Osteoblast (primary cell): ENCODE data around the gene XXYLT1. TPM values are rescaled to one million over a fixed set of nuclear protein-coding genes. Genes with fewer than 3 reads are reported as not detected.

Source experiments
- DNase-seq: peaks from one replicate; pipeline ENCODE4 v3.0.0; 2011; ENCODE audit warnings: low spot score, mixed read lengths; ENCODE audit not compliant: insufficient read length; ENCODE audit errors: missing footprints
- H2AFZ ChIP-seq: 2 replicates; pipeline ENCODE4 v1.6.0; 2011; ENCODE audit warnings: mild to moderate bottlenecking, low read length
- H3K27ac ChIP-seq: 2 replicates; pipeline ENCODE4 v1.5.1; 2011; ENCODE audit warnings: mild to moderate bottlenecking, low read depth, low read length, moderate library complexity
- H3K27me3 ChIP-seq: 2 replicates; pipeline ENCODE4 v1.6.0; 2012; ENCODE audit warnings: mild to moderate bottlenecking, control low read depth, inconsistent platforms, low read length, moderate library complexity; ENCODE audit not compliant: insufficient read depth
- H3K36me3 ChIP-seq: 2 replicates; pipeline ENCODE4 v1.5.1; 2011; ENCODE audit warnings: mild to moderate bottlenecking, low read length, control low read depth, moderate library complexity; ENCODE audit not compliant: insufficient read depth
- H3K4me1 ChIP-seq: 2 replicates; pipeline ENCODE4 v1.5.1; 2011; ENCODE audit warnings: mild to moderate bottlenecking, low read length, control low read depth, moderate library complexity; ENCODE audit not compliant: insufficient read depth
- H3K4me2 ChIP-seq: 2 replicates; pipeline ENCODE4 v1.6.0; 2011; ENCODE audit warnings: mild to moderate bottlenecking, low read length; ENCODE audit not compliant: insufficient read depth
- H3K4me3 ChIP-seq: fragments of 200-600 bp; sonication (generic); 3 replicates; pipeline ENCODE4 v1.5.1; 2012; ENCODE audit warnings: mild to moderate bottlenecking, low read length, inconsistent platforms; ENCODE audit not compliant: insufficient read depth
- H3K79me2 ChIP-seq: 2 replicates; pipeline ENCODE4 v1.6.0; 2012; ENCODE audit warnings: mild to moderate bottlenecking, low read length, control low read depth, inconsistent platforms; ENCODE audit not compliant: insufficient read depth
- H3K9me3 ChIP-seq: 2 replicates; pipeline ENCODE4 v1.5.1; 2011; ENCODE audit warnings: low read depth, low read length, control low read depth
- H4K20me1 ChIP-seq: 2 replicates; pipeline ENCODE4 v1.6.0; 2012; ENCODE audit warnings: mild to moderate bottlenecking, low read length, control low read depth; ENCODE audit not compliant: insufficient read depth
- total RNA-seq: library from RNA; depleted of rRNA; stranded (reverse); fragments of >200 nt; gene quantifications from 2 replicates; pipeline ENCODE4 v1.2.3, GENCODE V29; 2012
- TF ChIP-seq, protein P1 (sequence below): IDR thresholded peaks from 2 replicates; pipeline ENCODE4 v1.5.1; 2011; ENCODE audit warnings: mild to moderate bottlenecking, low read depth, low read length, moderate library complexity; ENCODE audit errors: extremely low read depth

XXYLT1 gene
- total RNA-seq, 1 donor: 28.2 TPM

DNA sequence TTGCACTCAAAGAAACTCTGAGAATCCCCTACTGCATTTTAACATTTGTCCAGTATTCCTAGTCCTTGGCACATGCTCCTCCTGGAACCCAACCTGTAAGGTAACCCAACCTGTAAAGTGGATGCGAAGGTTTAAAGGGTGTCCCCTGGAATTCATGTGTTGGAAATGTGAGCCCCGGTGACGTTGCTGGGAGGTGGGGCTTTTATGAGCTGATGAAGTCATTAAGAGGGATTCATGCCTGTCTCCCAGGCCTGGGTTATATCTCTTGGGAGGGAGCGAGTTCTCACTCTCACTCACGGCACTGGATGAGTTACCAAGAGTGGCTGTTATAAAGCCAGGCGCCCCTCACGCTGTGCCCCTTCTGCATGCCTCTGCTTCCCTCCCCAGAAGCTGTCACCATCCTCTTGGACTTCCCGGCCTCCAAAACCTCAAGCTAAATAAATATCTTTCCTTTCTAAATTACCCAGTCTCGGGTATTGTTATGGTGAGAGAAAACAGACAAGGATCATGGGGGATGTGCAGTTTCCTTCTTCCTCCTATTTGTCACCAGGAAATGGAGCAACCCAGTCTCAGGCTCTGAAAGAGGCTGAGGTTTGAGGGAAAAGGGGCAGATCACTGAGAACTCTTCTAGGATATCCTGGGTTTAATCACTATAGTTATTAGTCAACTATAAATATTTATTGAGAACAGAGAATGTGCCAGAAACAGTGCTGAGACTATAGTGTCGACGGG lies 7.6 kb downstream of the XXYLT1 start:
- no peaks in the 10 kb centered on the region for H3K9me3 ChIP-seq
- H3K4me3 ChIP-seq: no peak overlapping the region
- H2AFZ ChIP-seq: no peak overlapping the region
- peak overlapping the region; percentile 28 for H3K27ac ChIP-seq
- H3K4me2 ChIP-seq: no peak overlapping the region
- H3K4me1 ChIP-seq: peaks cover 13% of the 10 kb centered on the region
- H4K20me1 ChIP-seq: no peaks in the 10 kb centered on the region
- H3K79me2 ChIP-seq: peaks cover 38% of the 10 kb centered on the region
- TF ChIP-seq, protein P1, sequence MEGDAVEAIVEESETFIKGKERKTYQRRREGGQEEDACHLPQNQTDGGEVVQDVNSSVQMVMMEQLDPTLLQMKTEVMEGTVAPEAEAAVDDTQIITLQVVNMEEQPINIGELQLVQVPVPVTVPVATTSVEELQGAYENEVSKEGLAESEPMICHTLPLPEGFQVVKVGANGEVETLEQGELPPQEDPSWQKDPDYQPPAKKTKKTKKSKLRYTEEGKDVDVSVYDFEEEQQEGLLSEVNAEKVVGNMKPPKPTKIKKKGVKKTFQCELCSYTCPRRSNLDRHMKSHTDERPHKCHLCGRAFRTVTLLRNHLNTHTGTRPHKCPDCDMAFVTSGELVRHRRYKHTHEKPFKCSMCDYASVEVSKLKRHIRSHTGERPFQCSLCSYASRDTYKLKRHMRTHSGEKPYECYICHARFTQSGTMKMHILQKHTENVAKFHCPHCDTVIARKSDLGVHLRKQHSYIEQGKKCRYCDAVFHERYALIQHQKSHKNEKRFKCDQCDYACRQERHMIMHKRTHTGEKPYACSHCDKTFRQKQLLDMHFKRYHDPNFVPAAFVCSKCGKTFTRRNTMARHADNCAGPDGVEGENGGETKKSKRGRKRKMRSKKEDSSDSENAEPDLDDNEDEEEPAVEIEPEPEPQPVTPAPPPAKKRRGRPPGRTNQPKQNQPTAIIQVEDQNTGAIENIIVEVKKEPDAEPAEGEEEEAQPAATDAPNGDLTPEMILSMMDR: no peak
- peaks cover 3% of the 10 kb centered on the region for H3K36me3 ChIP-seq
- DNase-seq: peak; percentile 94
- H3K27me3 ChIP-seq: no peaks in the 10 kb centered on the region

DNA sequence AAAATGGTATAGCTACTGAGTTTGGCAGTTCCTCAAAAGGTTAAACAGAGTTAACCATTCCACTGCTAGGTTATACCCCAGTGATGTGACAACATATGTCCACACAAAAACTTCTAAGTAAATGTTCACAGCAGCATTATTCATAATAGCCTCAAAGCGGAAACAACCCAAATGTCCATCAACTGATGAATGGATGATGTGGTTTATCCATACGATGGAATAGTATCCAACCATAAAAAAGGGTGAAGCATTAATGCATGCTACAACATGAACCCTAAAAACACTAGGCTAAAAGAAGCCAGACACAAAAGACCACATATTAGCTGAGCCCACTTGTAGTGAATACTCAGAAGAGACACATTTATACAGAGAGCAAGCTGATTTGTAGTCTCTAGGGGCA lies 9.0 kb downstream of the XXYLT1 start:
- H3K27me3 ChIP-seq: no peaks in the 10 kb centered on the region
- H3K79me2 ChIP-seq: peaks cover 34% of the 10 kb centered on the region
- H3K9me3 ChIP-seq: no peaks in the 10 kb centered on the region
- H3K36me3 ChIP-seq: no peaks in the 10 kb centered on the region
- no peak overlapping the region for H3K4me3 ChIP-seq
- no peaks in the 10 kb centered on the region for H4K20me1 ChIP-seq
- H3K4me2 ChIP-seq: no peak overlapping the region
- no peak overlapping the region for H2AFZ ChIP-seq
- H3K27ac ChIP-seq: no peak overlapping the region
- TF ChIP-seq, protein P1: no peak
- peaks cover 13% of the 10 kb centered on the region for H3K4me1 ChIP-seq
- DNase-seq: no peak

DNA sequence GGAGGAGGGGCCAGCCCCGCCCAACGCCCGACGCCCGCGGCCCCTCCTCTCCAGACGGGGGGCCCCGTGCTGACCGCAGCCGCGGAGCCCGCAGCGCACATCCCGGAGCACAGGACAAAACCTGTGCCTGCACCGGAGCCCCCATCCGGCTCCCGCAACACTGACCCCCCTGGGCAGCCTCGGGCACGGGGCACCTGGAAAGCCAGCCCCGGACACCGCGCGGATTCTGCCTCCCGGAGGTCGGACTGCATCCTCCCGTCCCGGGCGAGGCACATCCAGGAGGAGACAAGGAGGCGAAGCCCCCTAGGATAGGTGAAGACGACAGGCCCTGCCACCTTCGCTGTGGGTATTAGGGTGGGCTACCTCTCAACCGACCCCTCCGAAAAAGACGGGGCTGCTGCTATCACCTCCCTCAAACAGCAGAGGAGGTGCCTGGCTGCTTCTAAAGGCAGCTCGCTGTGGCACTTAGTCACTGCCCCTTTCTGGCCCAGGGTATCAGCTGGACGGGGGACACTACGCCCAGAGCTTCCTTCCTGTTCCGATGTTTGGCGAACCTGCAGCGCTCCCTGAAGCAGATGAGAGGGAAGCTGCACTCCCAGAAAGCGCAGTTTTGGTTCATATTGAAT lies 10.6 kb downstream of the XXYLT1 start:
- peak overlapping the region; percentile 93 for H3K4me2 ChIP-seq
- no peaks in the 10 kb centered on the region for H3K9me3 ChIP-seq
- H3K79me2 ChIP-seq: peaks cover 31% of the 10 kb centered on the region
- peaks cover 13% of the 10 kb centered on the region for H3K4me1 ChIP-seq
- peak overlapping the region; percentile 86 for H3K4me3 ChIP-seq
- TF ChIP-seq, protein P1: no peak
- no peaks in the 10 kb centered on the region for H3K27me3 ChIP-seq
- H4K20me1 ChIP-seq: no peaks in the 10 kb centered on the region
- peak overlapping the region; percentile 88 for H2AFZ ChIP-seq
- H3K27ac ChIP-seq: peak overlapping the region; percentile 44
- H3K36me3 ChIP-seq: no peaks in the 10 kb centered on the region
- DNase-seq: peak; percentile 84

DNA sequence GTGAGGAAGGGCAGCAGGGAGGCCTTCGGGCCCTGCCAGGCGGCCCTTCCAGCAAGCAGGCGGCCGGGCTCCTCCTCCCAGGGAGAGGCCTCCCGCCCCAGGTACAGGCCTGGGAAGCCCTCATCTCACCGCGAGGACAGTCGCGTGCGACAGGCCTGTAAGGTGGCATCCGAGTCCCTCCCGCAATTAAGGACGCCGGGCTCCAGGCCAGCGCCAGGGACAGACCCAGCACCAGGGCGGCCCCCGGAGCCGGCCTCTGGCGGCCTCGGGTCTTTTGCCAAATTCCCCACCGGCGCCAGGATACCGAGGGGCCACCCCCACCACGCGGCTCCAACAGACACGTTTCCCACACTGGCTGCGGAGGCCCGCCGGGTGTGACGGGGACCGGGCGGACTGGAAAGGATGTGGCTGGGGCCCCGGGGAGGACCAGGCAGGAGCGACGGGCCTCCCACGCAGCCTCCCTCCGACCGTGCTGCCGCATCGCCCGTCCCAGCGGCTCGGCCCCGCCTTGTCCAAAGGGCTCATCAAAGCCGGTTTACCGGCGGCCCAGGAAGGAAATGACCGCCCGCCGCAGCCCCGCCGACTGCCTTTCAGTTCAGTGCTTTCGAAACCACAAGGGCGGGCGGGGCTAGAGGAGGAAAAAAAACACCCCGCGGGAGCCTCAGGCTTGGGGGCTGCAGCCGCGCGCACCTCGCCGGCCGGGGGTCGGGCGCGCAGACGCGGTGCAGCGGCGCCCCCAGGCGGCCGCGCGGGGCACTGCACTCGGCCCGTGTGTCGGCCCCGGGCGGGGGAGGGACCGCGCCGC lies 11.3 kb downstream of the XXYLT1 start:
- H3K27me3 ChIP-seq: no peaks in the 10 kb centered on the region
- peaks cover 36% of the 10 kb centered on the region for H3K79me2 ChIP-seq
- no peaks in the 10 kb centered on the region for H4K20me1 ChIP-seq
- H3K27ac ChIP-seq: peak overlapping the region; percentile 86
- TF ChIP-seq, protein P1: peak; percentile 30
- peak; percentile 100 for DNase-seq
- H3K4me2 ChIP-seq: peak overlapping the region; percentile 93
- peaks cover 13% of the 10 kb centered on the region for H3K4me1 ChIP-seq
- peak overlapping the region; percentile 81 for H2AFZ ChIP-seq
- peak overlapping the region; percentile 86 for H3K4me3 ChIP-seq
- no peaks in the 10 kb centered on the region for H3K9me3 ChIP-seq
- H3K36me3 ChIP-seq: no peaks in the 10 kb centered on the region
